PFSK-1 (cell line): ENCODE results near the gene MYO5C.

Experiments used
- FOXP2 ChIP-seq: optimal IDR thresholded peaks from 2 replicates; pipeline ENCODE3; 2011; ENCODE audit warnings: borderline replicate concordance, control low read depth, inconsistent platforms; ENCODE audit not compliant: insufficient read depth; ENCODE audit errors: extremely low read length, extremely low read depth
- POLR2AphosphoS5 ChIP-seq: IDR thresholded peaks from 2 replicates; pipeline ENCODE4 v1.6.1; 2012; ENCODE audit warnings: low read depth, mild to moderate bottlenecking, control low read depth, low read length, moderate library complexity
- SIN3A ChIP-seq: IDR thresholded peaks from 2 replicates; pipeline ENCODE4 v1.6.1; 2012; ENCODE audit warnings: mild to moderate bottlenecking, low read length, moderate library complexity, borderline replicate concordance; ENCODE audit not compliant: insufficient read depth
- TAF1 ChIP-seq: IDR thresholded peaks from 2 replicates; pipeline ENCODE4 v1.6.1; 2012; ENCODE audit warnings: low read length, control low read depth, borderline replicate concordance; ENCODE audit not compliant: insufficient read depth
- TF ChIP-seq, protein P1 (sequence below), 2 experiments: IDR thresholded peaks; 2 replicates each; pipeline versions ENCODE4 v1.6.1 to v1.8.0; 2011 to 2012; ENCODE audit warnings: low read depth in 2 of 2, low read length in 2 of 2, control low read depth in 1 of 2, inconsistent platforms in 1 of 2, mild to moderate bottlenecking in 1 of 2, moderate library complexity in 1 of 2; ENCODE audit not compliant: insufficient read depth in 1 of 2

MYO5C gene

DNA sequence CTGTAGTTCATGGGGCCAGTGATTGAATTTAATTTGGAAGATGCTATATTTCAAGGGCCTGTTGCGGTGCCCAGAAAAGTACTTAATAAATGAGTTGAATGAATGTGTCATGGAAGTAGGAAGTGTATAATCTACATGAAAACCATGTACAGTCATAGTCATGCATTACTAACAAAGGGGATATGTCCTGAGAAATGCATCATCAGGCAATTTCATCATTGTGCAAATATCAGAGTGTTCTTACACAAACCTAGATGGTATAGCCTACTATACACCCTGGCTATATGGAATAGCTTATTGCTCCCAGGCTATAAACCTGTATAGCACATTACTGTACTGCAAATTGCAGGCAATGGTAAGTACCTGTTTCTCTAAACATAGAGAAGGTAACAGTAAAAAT is 10.7 kb upstream of the MYO5C start:
- TF ChIP-seq POLR2AphosphoS5 (no peak), SIN3A (no peak), FOXP2 (no peak), TAF1 (no peak)
- TF ChIP-seq, protein P1, sequence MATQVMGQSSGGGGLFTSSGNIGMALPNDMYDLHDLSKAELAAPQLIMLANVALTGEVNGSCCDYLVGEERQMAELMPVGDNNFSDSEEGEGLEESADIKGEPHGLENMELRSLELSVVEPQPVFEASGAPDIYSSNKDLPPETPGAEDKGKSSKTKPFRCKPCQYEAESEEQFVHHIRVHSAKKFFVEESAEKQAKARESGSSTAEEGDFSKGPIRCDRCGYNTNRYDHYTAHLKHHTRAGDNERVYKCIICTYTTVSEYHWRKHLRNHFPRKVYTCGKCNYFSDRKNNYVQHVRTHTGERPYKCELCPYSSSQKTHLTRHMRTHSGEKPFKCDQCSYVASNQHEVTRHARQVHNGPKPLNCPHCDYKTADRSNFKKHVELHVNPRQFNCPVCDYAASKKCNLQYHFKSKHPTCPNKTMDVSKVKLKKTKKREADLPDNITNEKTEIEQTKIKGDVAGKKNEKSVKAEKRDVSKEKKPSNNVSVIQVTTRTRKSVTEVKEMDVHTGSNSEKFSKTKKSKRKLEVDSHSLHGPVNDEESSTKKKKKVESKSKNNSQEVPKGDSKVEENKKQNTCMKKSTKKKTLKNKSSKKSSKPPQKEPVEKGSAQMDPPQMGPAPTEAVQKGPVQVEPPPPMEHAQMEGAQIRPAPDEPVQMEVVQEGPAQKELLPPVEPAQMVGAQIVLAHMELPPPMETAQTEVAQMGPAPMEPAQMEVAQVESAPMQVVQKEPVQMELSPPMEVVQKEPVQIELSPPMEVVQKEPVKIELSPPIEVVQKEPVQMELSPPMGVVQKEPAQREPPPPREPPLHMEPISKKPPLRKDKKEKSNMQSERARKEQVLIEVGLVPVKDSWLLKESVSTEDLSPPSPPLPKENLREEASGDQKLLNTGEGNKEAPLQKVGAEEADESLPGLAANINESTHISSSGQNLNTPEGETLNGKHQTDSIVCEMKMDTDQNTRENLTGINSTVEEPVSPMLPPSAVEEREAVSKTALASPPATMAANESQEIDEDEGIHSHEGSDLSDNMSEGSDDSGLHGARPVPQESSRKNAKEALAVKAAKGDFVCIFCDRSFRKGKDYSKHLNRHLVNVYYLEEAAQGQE (IDR thresholded peaks at IDR 0.05; ENCODE audit: insufficient read depth in 1 of 2, low read depth in 2 of 2, low read length in 2 of 2): no peak

DNA sequence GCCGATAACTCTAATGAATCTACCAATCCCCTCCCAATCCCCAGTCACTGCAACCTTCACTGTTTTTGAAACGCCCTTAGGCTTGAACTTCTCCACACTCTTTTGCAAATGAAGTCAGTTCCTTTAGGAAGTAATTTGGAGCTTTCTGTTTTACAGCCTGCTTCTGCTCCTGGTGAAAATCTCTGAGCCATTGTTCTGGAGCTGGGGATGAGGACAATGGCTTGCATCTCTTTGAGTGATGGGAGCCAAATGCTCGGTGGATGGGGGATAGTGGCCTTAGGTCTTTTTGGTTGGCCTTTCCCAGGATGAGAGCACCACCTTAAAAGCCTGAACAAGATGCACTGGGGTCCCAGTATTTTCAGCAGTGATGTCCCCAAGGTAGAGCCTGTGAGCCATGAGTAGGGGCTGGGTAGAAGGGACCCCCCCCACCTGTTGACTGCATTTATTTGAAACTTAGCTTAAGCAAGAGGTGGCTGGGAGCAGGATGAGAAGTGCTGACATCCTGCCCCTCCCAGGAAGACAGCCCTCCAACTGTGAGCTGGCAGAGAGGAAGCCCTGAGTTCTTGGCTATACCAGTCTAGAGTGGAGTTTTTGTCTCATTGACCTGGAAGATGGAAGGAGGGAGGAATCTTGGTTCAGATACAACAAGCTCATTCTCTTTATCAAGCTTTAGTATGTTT is 7.6 kb upstream of the MYO5C start:
- TF ChIP-seq SIN3A (no peak), TAF1 (no peak), POLR2AphosphoS5 (no peak), FOXP2 (no peak)
- TF ChIP-seq, protein P1 (IDR thresholded peaks at IDR 0.05; ENCODE audit: insufficient read depth in 1 of 2, low read depth in 2 of 2, low read length in 2 of 2): no peak

DNA sequence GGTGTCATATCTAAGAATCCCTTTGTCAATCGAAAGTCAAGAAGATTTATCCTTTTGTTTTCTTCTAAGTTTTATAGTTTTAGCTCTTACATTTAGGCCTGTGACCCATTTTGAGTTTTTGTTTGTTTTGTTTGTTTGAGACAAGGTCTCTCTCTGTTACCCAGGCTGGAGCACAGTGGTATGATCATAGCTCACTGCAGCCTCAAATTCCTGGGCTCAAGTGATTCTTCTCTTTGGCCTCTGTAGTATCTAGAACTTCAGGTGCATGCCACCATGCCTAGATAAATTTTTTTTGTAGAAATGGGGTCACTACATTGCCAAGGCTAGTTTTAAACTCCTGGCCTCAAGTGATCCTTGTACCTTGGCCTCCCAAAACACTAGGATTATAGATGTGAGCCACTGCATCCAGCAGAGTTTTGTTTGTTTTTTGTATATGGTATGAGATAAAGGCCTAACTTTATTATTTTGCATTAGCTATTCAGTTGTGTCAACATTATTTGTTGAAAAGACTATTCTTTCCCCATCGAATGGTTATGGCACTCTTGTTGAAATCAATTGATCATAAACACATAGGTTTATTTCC is 5.8 kb upstream of the MYO5C start:
- TF ChIP-seq FOXP2 (no peak), TAF1 (no peak), POLR2AphosphoS5 (no peak), SIN3A (no peak)
- TF ChIP-seq, protein P1 (IDR thresholded peaks at IDR 0.05; ENCODE audit: insufficient read depth in 1 of 2, low read depth in 2 of 2, low read length in 2 of 2): no peak

DNA sequence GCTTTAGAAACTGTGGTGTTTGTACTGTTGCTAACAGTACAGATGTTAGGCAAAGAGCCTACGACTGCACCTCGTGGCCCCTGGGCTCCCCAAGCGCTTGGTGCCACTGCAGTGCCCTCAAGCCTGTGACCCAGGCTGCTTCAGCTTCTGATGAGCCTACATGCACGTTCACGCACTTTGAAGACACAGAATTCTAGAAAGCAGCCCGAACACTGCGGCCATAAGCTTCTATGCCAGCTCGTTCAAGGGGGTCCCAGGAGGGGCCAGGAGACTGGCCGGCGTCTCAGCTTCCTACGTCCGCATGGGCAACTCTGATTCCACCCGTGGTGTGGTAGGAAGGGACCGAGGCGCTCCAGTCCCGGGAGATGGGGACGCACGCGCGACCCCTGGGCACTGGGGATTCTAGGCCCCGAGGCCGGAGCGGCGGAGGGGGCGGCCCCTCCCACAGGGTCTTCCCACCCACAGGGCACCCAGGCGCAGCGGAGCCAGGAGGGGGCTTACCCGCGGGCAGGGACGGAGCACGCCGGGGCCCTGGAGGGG is 653 bp downstream of the MYO5C start:
- TF ChIP-seq TAF1 (no peak), FOXP2 (no peak), POLR2AphosphoS5 (no peak), SIN3A (no peak)
- TF ChIP-seq, protein P1 (IDR thresholded peaks at IDR 0.05; ENCODE audit: insufficient read depth in 1 of 2, low read depth in 2 of 2, low read length in 2 of 2): no peak
